GM10266 (cell line): ENCODE measurements around the gene HEATR5A.
"Not testable (repeated sequence)": the region's sequence is repeated elsewhere in the genome, so short reads cannot be mapped to it uniquely, and the experiment has no call there.

Source experiments
- DNase-seq: peaks from one replicate; pipeline ENCODE4 v3.0.0; 2012; ENCODE audit errors: extremely low spot score
- CTCF ChIP-seq: IDR thresholded peaks from 2 replicates; pipeline ENCODE4 v1.5.1; 2012; ENCODE audit warnings: mild to moderate bottlenecking, low read depth; ENCODE audit not compliant: control insufficient read depth, insufficient read depth; ENCODE audit errors: missing control alignments

The HEATR5A gene

GRCh38 chr14:31266437-31267331 is 153.7 kb downstream of the HEATR5A start:
- DNase-seq: no peak
- TF ChIP-seq CTCF: no peak

GRCh38 chr14:31265701-31266398 is 154.5 kb downstream of the HEATR5A start:
- no peak for DNase-seq
- no peak for TF ChIP-seq CTCF

DNA sequence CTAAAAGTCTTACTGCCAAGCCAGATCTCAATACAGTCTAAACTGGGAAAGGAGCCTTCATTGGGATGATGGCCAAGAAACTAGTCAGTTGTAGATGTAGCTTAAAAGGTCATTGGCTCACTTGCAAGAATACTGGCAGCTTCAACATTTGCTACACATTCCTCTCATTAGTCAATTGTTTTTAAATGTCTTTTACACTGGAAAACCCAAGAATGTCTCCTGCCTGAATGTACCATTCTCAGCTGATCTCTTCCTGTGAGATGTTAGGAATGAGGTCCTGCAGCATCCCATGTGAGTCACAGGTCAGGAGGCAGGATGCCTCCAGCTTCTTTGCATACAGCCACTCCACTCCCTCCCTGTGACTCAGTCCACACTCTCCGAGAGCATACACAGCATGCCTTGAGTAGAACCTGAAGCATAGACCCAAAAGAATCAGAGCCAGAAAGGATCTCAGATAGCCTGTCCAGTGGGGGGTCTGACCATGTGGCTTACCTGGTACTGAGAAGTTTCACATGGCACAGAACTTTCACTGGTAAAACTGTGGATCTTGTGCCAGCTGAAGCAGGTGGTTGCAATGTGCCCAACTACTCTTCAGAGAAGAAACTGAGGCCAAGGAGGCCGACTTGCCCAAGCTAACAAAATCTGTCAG is 156.7 kb downstream of the HEATR5A start:
- TF ChIP-seq CTCF: no peak
- DNase-seq: no peak

DNA sequence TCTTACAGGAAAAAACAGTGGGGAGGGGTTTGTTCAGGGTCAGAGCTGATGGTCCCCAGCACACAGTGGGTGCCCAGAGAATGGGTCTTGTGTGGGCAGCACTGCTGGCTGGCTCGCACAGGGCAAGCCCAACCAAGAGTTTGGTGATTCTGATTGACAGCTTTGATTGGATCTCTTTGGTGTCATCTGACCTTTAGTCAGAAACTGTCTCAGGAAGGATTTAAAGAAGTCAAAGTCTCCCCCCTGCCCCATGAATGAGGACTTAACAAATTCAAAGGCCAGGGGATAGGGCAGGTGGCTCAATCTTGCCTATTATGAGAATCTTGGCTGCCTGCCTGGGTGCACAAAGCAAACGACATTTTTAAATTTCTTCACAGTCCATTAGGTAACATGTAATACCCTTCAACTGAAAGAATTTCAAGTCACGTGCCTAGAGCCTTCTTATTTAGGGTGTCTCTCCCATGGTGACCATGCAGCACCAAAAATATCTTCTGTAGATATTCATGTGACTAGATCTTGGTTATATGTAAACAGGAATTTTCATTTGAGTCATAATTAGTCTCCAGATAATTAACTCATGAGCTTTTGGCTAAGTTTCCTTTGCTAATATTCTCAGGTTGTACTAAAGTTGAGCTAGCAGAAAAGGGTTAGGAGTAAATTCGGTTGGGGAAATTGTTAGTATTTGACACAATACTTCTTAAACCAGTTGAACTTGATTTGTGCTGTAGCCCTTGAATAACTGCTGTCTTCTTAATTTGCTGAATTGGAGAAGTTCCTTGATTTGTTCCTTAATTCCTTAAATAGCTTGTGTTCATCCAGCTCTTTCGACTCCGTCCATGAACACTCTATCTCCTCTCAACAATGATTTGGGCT is 158.3 kb downstream of the HEATR5A start:
- no peak for DNase-seq
- no peak for TF ChIP-seq CTCF

DNA sequence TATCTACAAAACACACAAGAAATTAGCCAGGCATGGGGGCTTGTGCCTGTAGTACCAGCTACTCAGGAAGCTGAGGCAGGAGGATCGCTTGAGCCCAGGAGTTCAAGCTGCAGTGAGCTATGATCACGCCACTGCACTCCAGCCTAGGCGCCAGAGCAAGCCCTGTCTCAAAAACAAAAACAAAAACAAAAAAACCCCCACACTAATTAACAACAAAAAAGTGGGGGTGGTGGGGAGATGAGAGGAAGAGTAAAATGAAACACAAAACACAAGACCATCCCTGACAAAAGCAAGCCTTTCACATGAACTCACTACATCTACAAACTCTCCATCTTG is 158.9 kb downstream of the HEATR5A start:
- no peak for TF ChIP-seq CTCF
- DNase-seq: no peak

- DNase-seq: not testable (repeated sequence)
These were observed 161.3 kb downstream of the HEATR5A start for GRCh38 chr14:31259040-31259435.

DNA sequence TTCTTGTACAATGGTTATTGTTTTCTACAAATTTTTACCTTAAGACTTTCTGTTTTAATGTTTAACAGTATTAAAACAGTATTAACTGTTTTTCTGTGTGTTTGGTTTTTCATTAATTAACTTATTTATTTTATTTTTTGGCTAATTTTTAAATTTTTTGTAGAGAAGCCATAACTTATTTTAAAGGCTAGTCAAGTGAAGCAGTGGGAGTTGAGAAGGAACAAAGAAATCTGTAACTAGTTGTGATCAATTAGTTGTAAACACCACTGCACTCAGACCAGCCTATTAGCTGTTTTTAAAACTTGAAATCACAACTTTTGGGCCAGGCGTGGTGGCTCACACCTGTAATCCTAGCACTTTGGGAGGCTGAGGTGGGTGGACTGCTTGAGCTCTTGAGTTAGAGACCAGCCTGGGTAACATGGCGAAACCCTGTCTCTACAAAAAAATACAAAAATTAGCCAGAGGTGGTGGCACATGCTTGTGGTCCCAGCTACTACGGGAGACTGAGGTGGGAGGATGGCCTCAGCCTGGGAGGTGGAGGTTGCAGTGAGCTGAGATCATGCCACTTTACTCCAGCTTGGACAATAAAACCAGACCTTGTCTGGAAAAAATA is 161.8 kb downstream of the HEATR5A start:
- DNase-seq: no peak
- no peak for TF ChIP-seq CTCF

- not testable (repeated sequence) for DNase-seq
These were observed 162.6 kb downstream of the HEATR5A start for GRCh38 chr14:31257554-31258426.
